Naive thymus-derived CD4-positive, alpha-beta T cell (primary cell): ENCODE data around the gene JAK1. TPM values are rescaled to one million over a fixed set of nuclear protein-coding genes. Genes with fewer than 3 reads are reported as not detected.

Experiments used
- ATAC-seq: fragments of 150-1000 bp; cut with Tn5 transposase; 2 replicates; pipeline ENCODE4 v1.10.0; 2021; ENCODE audit warnings: mild to moderate bottlenecking, moderate library complexity
- CTCF ChIA-PET: fragments of 350-600 bp; sonication (Branson Sonifier 250); formaldehyde crosslinking; loops from one replicate; lab custom pipeline; 2021; ENCODE audit warnings: antibody characterized with exemption; lab: Charles Lee
- POLR2A ChIA-PET: fragments of 350-600 bp; sonication (Branson Sonifier 250); formaldehyde crosslinking; loops from one replicate; lab custom pipeline; 2021; ENCODE audit warnings: antibody characterized with exemption, inconsistent platforms; lab: Charles Lee
- DNase-seq, 9 donors: peaks; one replicate each; pipeline versions ENCODE4 v3.0.0 to v3.0.0-alpha.2; 2020 to 2022; ENCODE audit warnings: mixed read lengths in 1 of 9
- H3K27ac ChIP-seq: one replicate; pipeline ENCODE4 v1.7.0; 2013; ENCODE audit warnings: mild to moderate bottlenecking, low read depth, low read length, moderate library complexity
- H3K27me3 ChIP-seq, 2 donors: one replicate each; pipeline ENCODE4 v1.7.0; 2013; ENCODE audit warnings: low read length in 2 of 2, mild to moderate bottlenecking in 2 of 2, moderate library complexity in 2 of 2; ENCODE audit not compliant: control insufficient read depth in 2 of 2, insufficient read depth in 2 of 2
- H3K36me3 ChIP-seq, 3 experiments: 1 replicate in 2 of 3; 2 replicates in 1 of 3; pipeline ENCODE4 v1.7.0; 2013; ENCODE audit warnings: low read length in 3 of 3, mild to moderate bottlenecking in 3 of 3, moderate library complexity in 1 of 3; ENCODE audit not compliant: insufficient read depth in 3 of 3, control insufficient read depth in 2 of 3
- H3K4me1 ChIP-seq, 2 donors: one replicate each; pipeline ENCODE4 v1.7.0; 2013; ENCODE audit warnings: low read length in 2 of 2, mild to moderate bottlenecking in 2 of 2, moderate library complexity in 1 of 2; ENCODE audit not compliant: control insufficient read depth in 2 of 2, insufficient read depth in 2 of 2
- H3K4me3 ChIP-seq: 2 replicates; pipeline ENCODE4 v1.7.0; 2013; ENCODE audit warnings: mild to moderate bottlenecking, low read length
- H3K9me3 ChIP-seq, 3 experiments: 1 replicate in 2 of 3; 2 replicates in 1 of 3; pipeline ENCODE4 v1.7.0; 2013; ENCODE audit warnings: low read length in 3 of 3; ENCODE audit not compliant: control insufficient read depth in 2 of 3
- H3K27ac Mint-ChIP-seq, 9 donors: one replicate each; pipeline ENCODE4 v1.8.0; 2020 to 2022; ENCODE audit warnings: mixed read lengths in 9 of 9, mild to moderate bottlenecking in 8 of 9, moderate library complexity in 5 of 9, inconsistent platforms in 2 of 9
- H3K27me3 Mint-ChIP-seq, 5 donors: one replicate each; pipeline ENCODE4 v1.8.0; 2021 to 2022; ENCODE audit warnings: mixed read lengths in 5 of 5, mild to moderate bottlenecking in 1 of 5
- H3K36me3 Mint-ChIP-seq, 5 donors: one replicate each; pipeline ENCODE4 v1.8.0; 2020 to 2022; ENCODE audit warnings: mixed read lengths in 5 of 5, mild to moderate bottlenecking in 3 of 5, inconsistent platforms in 1 of 5
- H3K4me1 Mint-ChIP-seq, 7 donors: one replicate each; pipeline ENCODE4 v1.8.0; 2020 to 2022; ENCODE audit warnings: mixed read lengths in 7 of 7, mild to moderate bottlenecking in 3 of 7, inconsistent platforms in 1 of 7
- H3K4me3 Mint-ChIP-seq, 10 donors: one replicate each; pipeline ENCODE4 v1.8.0; 2020 to 2022; ENCODE audit warnings: mild to moderate bottlenecking in 10 of 10, mixed read lengths in 10 of 10, moderate library complexity in 6 of 10, inconsistent platforms in 2 of 10
- H3K9me3 Mint-ChIP-seq, 11 donors: one replicate each; pipeline ENCODE4 v1.8.0; 2020 to 2022; ENCODE audit warnings: mixed read lengths in 11 of 11, mild to moderate bottlenecking in 4 of 11, inconsistent platforms in 1 of 11, moderate library complexity in 1 of 11
- intact Hi-C, 2 donors: fragments of 100-400 bp; cut with micrococcal nuclease; formaldehyde crosslinking; loops; one replicate each; pipeline ENCODE4 v1.15.1; 2023
- polyA plus RNA-seq, 2 donors: library from polyadenylated mRNA; unstranded; fragments of 300-500 nt; fragmentation: Illumina TruSeq; gene quantifications; one replicate each; pipeline ENCODE4 v1.2.3, GENCODE V29; 2021
- total RNA-seq, 6 experiments: library from RNA in 5 of 6; stranded (reverse) in 5 of 6; gene quantifications; 1 replicate in 5 of 6; 2 replicates in 1 of 6; pipeline ENCODE4 v1.2.3 and lab custom pipeline; 2021 to 2026

JAK1 gene
- total and polyA plus RNA-seq, 7 experiments from 2014 or later: 197 to 365 (median 265) TPM

GRCh38 chr1:64877151-64877550 is 89.2 kb downstream of the JAK1 start:
- peak; percentile 96 for ATAC-seq
- Mint-ChIP-seq H3K27ac (peak overlapping the region; percentile 41 to 95 (median 90)), H3K27me3 (no peaks in the 10 kb centered on the region), H3K9me3 (peaks cover 0 to 2% (median 0%) of the 10 kb centered on the region in 11 donors), H3K4me3 (peak overlapping the region; percentile 70 to 83 (median 76)), H3K4me1 (peaks cover 38 to 88% (median 84%) of the 10 kb centered on the region in 7 donors), H3K36me3 (peaks cover 17 to 52% (median 44%) of the 10 kb centered on the region in 5 donors)
- intact Hi-C loops: loop anchor here (1.0 to 5.0 kb wide), 7 partner anchors 13 to 545 kb away; partner anchors contain the start of genes JAK1 (in 2 of the 2), LEPR (in 1 of the 2) and LEPROT (in 1 of the 2)
- peak in 7 of 9 donors; percentile 75 to 90 (median 87) for DNase-seq
- H3K27me3 ChIP-seq: no peaks in the 10 kb centered on the region
- H3K4me3 ChIP-seq: peak overlapping the region; percentile 8
- H3K36me3 ChIP-seq: peaks cover 15 to 49% (median 15%) of the 10 kb centered on the region in 3 experiments
- no peaks in the 10 kb centered on the region for H3K9me3 ChIP-seq
- POLR2A ChIA-PET: interaction anchor here (0.8 to 2.4 kb wide), 9 partner anchors 13 to 201 kb away, joined by 3 to 20 read pairs (median 4); partner anchors contain the start of gene JAK1
- H3K4me1 ChIP-seq: peaks cover 43 to 53% of the 10 kb centered on the region in 2 donors
- H3K27ac ChIP-seq: peak overlapping the region; percentile 36
- CTCF ChIA-PET: interaction anchor here (0.6 to 2.5 kb wide), 9 partner anchors 13 to 198 kb away, joined by 3 to 10 read pairs (median 4); no protein-coding TSS in a partner anchor

- Histone ChIP-seq H3K4me3 (no peak overlapping the region), H3K27me3 (no peaks in the 10 kb centered on the region), H3K9me3 (no peaks in the 10 kb centered on the region), H3K36me3 (peaks cover 8 to 64% (median 17%) of the 10 kb centered on the region in 3 experiments), H3K4me1 (peaks cover 42 to 43% of the 10 kb centered on the region in 2 donors), H3K27ac (no peak overlapping the region)
- Mint-ChIP-seq H3K4me3 (peak overlapping the region in 9 of 10 donors; percentile 10 to 80 (median 48)), H3K36me3 (peaks cover 31 to 58% (median 48%) of the 10 kb centered on the region in 5 donors), H3K4me1 (peaks cover 37 to 89% (median 80%) of the 10 kb centered on the region in 7 donors), H3K27me3 (no peaks in the 10 kb centered on the region), H3K27ac (peak overlapping the region; percentile 51 to 95 (median 86)), H3K9me3 (peaks cover 0 to 2% (median 0%) of the 10 kb centered on the region in 11 donors)
- ChIA-PET CTCF (interaction anchor here (2.5 kb wide), 1 partner anchor 200 kb away, joined by 10 read pairs; no protein-coding TSS in a partner anchor), POLR2A (interaction anchor here (0.7 to 0.8 kb wide), 3 partner anchors 21 to 189 kb away, joined by 3 read pairs; no protein-coding TSS in a partner anchor)
- DNase-seq (no peak), ATAC-seq (no peak)
- intact Hi-C loops: loop anchor here in 1 of 2 donors (2.0 to 5.0 kb wide), 2 partner anchors 45 to 547 kb away; partner anchors contain the start of genes LEPR and LEPROT
Observed at GRCh38 chr1:64875606-64876005, 90.7 kb downstream of the JAK1 start.

DNA sequence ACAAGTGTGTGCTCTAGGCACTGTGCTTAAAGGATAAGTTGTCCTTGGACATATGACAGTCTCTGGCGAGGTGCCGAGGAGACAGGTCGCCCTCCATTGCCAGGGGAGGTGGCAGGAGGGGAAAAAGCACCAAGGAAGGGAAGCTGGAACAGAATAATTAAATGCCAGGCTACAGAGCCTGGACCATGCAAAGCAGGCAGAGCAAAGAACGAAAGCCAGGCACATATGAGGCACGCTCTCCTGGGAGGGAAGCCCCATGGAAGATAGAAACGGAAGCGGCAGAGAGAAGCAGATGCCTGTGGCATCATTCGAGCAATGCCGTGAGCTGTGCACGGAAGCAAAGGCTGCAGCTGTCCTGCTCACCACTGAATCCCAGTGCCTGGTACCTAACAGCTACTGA is 91.2 kb downstream of the JAK1 start:
- Mint-ChIP-seq H3K4me1 (peaks cover 32 to 84% (median 75%) of the 10 kb centered on the region in 7 donors), H3K27ac (peak overlapping the region in 8 of 9 donors; percentile 50 to 95 (median 85)), H3K27me3 (no peaks in the 10 kb centered on the region), H3K4me3 (peak overlapping the region in 6 of 10 donors; percentile 17 to 80 (median 58)), H3K36me3 (peaks cover 31 to 58% (median 45%) of the 10 kb centered on the region in 5 donors), H3K9me3 (peaks cover 0 to 2% (median 0%) of the 10 kb centered on the region in 11 donors)
- no peak for DNase-seq
- intact Hi-C loops: loop anchor here in 1 of 2 donors (5.0 kb wide), 1 partner anchor 547 kb away; the partner anchor contains the start of genes LEPR and LEPROT
- H3K4me3 ChIP-seq: no peak overlapping the region
- POLR2A ChIA-PET: interaction anchor here (0.7 to 0.8 kb wide), 4 partner anchors 22 to 190 kb away, joined by 3 read pairs; no protein-coding TSS in a partner anchor
- no peak for ATAC-seq
- H3K9me3 ChIP-seq: no peaks in the 10 kb centered on the region
- CTCF ChIA-PET: interaction anchor here (0.9 to 2.5 kb wide), 2 partner anchors 47 to 200 kb away, joined by 3 to 10 read pairs; no protein-coding TSS in a partner anchor
- H3K36me3 ChIP-seq: peaks cover 8 to 68% (median 21%) of the 10 kb centered on the region in 3 experiments
- H3K4me1 ChIP-seq: peaks cover 42 to 43% of the 10 kb centered on the region in 2 donors
- H3K27ac ChIP-seq: no peak overlapping the region
- H3K27me3 ChIP-seq: no peaks in the 10 kb centered on the region

GRCh38 chr1:64874666-64875065 is 91.7 kb downstream of the JAK1 start:
- POLR2A ChIA-PET: interaction anchor here (0.8 to 0.9 kb wide), 2 partner anchors 12 to 66 kb away, joined by 3 read pairs; no protein-coding TSS in a partner anchor
- peaks cover 0 to 2% (median 0%) of the 10 kb centered on the region in 11 donors for H3K9me3 Mint-ChIP-seq
- no peak for ATAC-seq
- CTCF ChIA-PET: interaction anchor here (0.9 to 2.5 kb wide), 2 partner anchors 48 to 201 kb away, joined by 3 to 10 read pairs; no protein-coding TSS in a partner anchor
- H3K27ac ChIP-seq: no peak overlapping the region
- peaks cover 42 to 43% of the 10 kb centered on the region in 2 donors for H3K4me1 ChIP-seq
- peaks cover 31 to 79% (median 72%) of the 10 kb centered on the region in 7 donors for H3K4me1 Mint-ChIP-seq
- no peaks in the 10 kb centered on the region for H3K27me3 ChIP-seq
- peak overlapping the region in 6 of 9 donors; percentile 22 to 86 (median 52) for H3K27ac Mint-ChIP-seq
- peak overlapping the region in 6 of 10 donors; percentile 17 to 80 (median 51) for H3K4me3 Mint-ChIP-seq
- peaks cover 31 to 58% (median 45%) of the 10 kb centered on the region in 5 donors for H3K36me3 Mint-ChIP-seq
- intact Hi-C loops: loop anchor here in 1 of 2 donors (5.0 kb wide), 1 partner anchor 548 kb away; the partner anchor contains the start of genes LEPR and LEPROT
- H3K27me3 Mint-ChIP-seq: no peaks in the 10 kb centered on the region
- DNase-seq: no peak
- H3K9me3 ChIP-seq: no peaks in the 10 kb centered on the region
- H3K4me3 ChIP-seq: no peak overlapping the region
- H3K36me3 ChIP-seq: peaks cover 8 to 72% (median 24%) of the 10 kb centered on the region in 3 experiments

DNA sequence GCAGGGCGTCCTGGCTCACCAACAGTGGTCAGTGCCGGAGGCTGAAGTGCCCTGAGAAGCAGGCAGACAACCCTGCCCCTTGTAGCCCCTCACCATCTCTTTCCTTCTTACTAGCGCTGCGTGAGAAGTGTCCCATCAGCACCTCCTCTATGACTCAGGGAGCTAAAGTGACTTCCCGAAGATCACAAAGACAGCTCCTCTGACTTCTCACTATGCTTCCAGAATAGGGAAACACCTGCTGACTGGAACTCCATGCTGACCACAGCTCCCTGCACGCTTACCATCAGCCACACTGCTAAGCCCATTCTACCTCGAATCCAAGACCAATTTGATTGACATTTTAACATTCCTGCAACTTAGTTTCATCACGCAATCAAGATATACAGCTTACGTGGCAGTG is 92.8 kb downstream of the JAK1 start:
- Mint-ChIP-seq H3K36me3 (peaks cover 36 to 64% (median 44%) of the 10 kb centered on the region in 5 donors), H3K27ac (peak overlapping the region in 7 of 9 donors; percentile 20 to 87 (median 66)), H3K4me3 (no peak overlapping the region), H3K4me1 (peaks cover 30 to 77% (median 61%) of the 10 kb centered on the region in 7 donors), H3K9me3 (peaks cover 0 to 2% (median 0%) of the 10 kb centered on the region in 11 donors), H3K27me3 (no peaks in the 10 kb centered on the region)
- H3K9me3 ChIP-seq: no peaks in the 10 kb centered on the region
- H3K4me1 ChIP-seq: peaks cover 38 to 39% of the 10 kb centered on the region in 2 donors
- DNase-seq: no peak
- POLR2A ChIA-PET: interaction anchor here (0.9 kb wide), 1 partner anchor 13 kb away, joined by 3 read pairs; no protein-coding TSS in a partner anchor
- CTCF ChIA-PET: interaction anchor here (0.9 kb wide), 1 partner anchor 202 kb away, joined by 3 read pairs; no protein-coding TSS in a partner anchor
- ATAC-seq: no peak
- H3K27me3 ChIP-seq: no peaks in the 10 kb centered on the region
- intact Hi-C loops: no loop called here
- no peak overlapping the region for H3K4me3 ChIP-seq
- no peak overlapping the region for H3K27ac ChIP-seq
- H3K36me3 ChIP-seq: peaks cover 4 to 77% (median 33%) of the 10 kb centered on the region in 3 experiments

DNA sequence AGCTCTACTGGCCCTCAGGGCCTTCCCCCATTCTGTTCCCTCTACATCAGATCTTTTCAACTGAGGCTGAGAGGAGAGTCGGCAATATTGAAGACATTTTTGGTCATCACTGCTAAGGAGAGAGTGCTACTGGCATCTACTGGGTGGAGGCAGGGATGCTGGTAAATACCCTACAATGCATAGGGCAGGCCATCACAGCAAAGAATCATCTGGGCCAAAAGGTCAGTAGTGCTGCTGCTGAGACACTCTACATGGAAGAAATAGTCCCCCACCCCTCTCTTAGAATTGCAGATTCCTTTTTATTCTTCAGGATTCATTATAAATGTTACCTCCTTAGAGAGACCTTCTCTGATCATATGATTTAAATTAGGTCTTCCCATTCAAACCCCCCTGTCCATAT is 94.3 kb downstream of the JAK1 start:
- H3K27me3 ChIP-seq: no peaks in the 10 kb centered on the region
- DNase-seq: no peak
- Mint-ChIP-seq H3K27me3 (no peaks in the 10 kb centered on the region), H3K9me3 (peaks cover 0 to under 1% (median 0%) of the 10 kb centered on the region in 11 donors), H3K4me1 (peaks cover 22 to 64% (median 47%) of the 10 kb centered on the region in 7 donors), H3K36me3 (peaks cover 38 to 68% (median 45%) of the 10 kb centered on the region in 5 donors), H3K27ac (peak overlapping the region in 6 of 9 donors; percentile 2 to 81 (median 40)), H3K4me3 (no peak overlapping the region)
- ChIA-PET CTCF (no interaction called here), POLR2A (interaction anchor here (0.5 to 1.4 kb wide), 3 partner anchors 8 to 178 kb away, joined by 3 read pairs; partner anchors contain the start of gene JAK1)
- no peak overlapping the region for H3K4me3 ChIP-seq
- H3K4me1 ChIP-seq: peaks cover 28 to 29% of the 10 kb centered on the region in 2 donors
- no peak overlapping the region for H3K27ac ChIP-seq
- no peak for ATAC-seq
- H3K9me3 ChIP-seq: no peaks in the 10 kb centered on the region
- peaks cover 4 to 90% (median 33%) of the 10 kb centered on the region in 3 experiments for H3K36me3 ChIP-seq
- intact Hi-C loops: no loop called here
